Right ventricle myocardium inferior (tissue), 1 donor: ENCODE results near the gene C12orf56. TPM values are rescaled to one million over a fixed set of nuclear protein-coding genes. Genes with fewer than 3 reads are reported as not detected.
"Not testable (repeated sequence)": the region's sequence is repeated elsewhere in the genome, so short reads cannot be mapped to it uniquely, and the experiment has no call there.

ENCODE experiments used
- ATAC-seq: fragments of 200-7000 bp; cut with Tn5 transposase; one replicate; pipeline ENCODE4 v1.9.1; 2020; ENCODE audit warnings: mild to moderate bottlenecking, moderate library complexity
- DNase-seq: peaks from one replicate; pipeline ENCODE4 v3.0.0; 2021; ENCODE audit errors: missing footprints
- intact Hi-C: fragments of 100-400 bp; cut with DNase I; formaldehyde crosslinking; loops from one replicate; pipeline ENCODE4 v1.11.0; 2022
- total RNA-seq: library from RNA; stranded (reverse); fragmentation: NEBNext Ultra II Directional; extraction: Animal tissue kit (Norgen Biotek cat#: 25700); gene quantifications from one replicate; pipeline ENCODE4 v1.2.1, GENCODE V29; 2021
- donor health status: DM: no; HTN: yes; CAD: no; lungs with severe emphysema.

The C12orf56 gene
- total RNA-seq, 1 donor from 2014 or later, result not detected

DNA sequence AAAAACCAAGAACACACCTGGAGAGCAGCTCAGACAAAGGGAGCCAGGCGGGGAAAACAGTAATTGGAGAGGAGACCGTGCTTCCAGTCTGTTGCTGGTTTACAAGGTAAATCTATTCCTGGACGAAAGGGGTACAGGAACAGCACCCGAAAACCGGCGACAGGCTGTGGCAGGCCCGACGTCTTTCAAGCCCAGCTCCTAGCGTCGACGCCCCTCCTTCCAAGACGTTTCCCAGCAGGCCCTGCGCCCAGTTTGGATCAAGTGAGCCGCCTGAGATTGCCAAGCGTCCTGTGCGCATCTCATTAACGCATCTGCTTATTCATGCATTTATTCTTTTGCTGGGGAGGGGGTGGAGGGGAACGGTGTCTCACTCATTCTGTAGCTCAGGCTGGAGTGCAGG is 1.4 kb downstream of the C12orf56 start:
- intact Hi-C loops, result no loop called here
- DNase-seq, result no peak
- ATAC-seq, result no peak

DNA sequence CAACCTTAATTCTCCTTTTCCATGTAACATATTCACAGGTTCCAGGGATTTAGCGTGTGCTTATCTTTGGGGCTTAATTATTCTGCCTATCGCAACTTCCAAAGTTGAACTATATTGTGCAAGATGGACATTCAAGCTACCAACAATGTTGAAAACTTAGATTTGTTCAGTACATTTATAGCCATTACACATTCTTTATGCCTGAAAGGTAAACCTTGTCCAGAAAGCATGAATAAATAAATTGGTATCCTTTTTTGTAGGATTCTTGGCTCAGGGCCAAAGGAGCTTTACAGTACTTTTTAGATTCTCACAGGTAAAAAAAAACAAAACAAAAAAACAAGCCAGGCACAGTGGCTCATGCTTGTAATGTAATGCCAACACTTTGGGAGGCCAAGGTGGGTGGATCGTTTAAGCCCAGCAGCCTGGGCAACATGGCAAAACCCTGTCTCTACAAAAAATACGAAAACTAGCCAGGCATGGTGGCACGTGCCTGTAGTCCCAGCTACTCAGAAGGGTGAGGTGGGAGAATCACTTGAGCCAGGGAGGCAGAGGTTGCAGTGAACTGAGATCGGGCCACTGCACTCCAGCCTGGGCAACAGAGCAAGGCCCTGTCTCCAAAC is 3.3 kb downstream of the C12orf56 start:
- intact Hi-C loops, result no loop called here
- no peak for DNase-seq

DNA sequence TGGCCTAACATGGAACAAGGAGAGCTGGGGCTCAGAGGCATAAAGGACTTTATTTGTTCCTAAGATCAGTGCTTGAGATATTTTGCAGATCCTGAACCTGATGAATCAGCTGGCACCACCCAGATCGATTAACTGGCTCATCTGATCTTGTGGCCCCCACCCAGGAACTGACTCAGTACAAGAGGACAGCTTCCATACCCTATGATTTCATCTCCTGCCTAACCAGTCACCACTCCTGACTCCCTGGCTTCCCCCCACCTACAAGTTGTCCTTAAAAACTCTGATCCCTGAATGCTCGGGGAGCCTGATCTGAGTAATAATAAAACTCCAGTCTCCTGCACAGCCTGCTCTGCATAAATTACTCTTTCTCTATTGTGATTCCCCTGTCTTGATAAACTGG is 5.1 kb downstream of the C12orf56 start:
- no peak for ATAC-seq
- intact Hi-C loops, result no loop called here
- no peak for DNase-seq

More for the DNA sequence above, 3.3 kb downstream of the C12orf56 start:
- no peak for ATAC-seq

DNA sequence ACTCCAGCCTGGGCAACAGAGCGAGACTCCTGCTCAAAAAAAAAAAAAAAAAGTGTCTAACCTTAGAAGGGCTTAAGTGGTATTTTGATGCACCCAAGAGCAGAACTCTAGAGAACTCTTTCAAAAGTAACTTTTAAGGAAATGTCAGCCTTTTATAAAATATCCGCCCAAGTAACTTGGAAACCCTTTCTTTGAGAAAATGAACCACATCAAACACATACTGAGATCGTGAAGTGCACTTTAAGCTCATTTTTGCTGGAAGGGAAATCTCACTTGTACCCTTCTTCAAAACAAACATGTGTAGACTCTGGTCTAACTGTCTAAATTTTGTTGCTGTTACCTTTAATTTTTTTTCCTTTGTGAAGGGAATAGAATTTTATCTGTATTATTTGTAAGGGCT is 5.5 kb downstream of the C12orf56 start:
- DNase-seq (no peak), ATAC-seq (no peak)
- intact Hi-C loops, result no loop called here

DNA sequence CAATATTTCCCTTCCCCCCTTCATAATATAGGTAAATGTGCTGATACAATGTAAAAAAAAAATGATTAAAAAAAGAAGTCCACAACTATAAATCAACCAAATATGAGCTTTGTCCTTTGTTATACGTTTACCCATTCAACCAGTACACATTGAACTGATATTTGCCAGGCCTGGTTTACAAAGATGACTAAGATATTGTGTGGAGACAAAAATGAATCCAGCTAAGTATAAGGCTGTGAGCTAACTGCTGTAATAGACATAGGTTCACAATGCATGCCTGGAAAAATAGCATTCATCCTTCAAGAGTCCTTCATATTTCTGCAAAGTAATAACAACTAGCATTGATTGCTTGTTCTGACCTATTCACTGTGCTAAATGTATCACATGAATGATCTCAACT is 6.9 kb downstream of the C12orf56 start:
- ATAC-seq (no peak), DNase-seq (no peak)
- intact Hi-C loops, result no loop called here

DNA sequence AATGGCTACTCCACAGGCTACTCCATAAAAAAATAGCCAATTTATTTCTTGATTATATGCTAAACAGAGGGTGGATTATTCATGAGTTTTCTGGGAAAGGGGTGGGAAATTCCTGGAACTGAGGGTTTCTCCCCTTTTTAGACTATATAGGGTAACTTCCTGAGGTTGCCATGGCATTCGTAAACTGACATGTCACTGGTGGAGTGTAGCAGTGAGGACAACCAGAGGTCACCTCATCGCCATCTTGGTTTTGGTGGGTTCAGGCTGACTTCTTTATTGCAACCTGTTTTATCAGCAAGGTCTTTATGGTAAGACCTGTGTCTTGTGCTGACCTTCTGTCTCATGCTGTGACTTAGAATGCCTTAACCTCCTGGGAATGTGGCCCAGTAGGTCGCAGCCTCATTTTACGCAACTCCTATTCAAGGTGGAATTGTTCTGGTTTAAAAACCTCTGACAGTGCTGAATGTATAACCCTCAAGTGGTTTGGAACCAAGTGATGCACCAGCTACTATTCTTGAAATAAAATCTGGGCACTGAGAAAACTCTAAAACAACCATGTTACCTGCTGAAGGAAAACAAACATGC is 27.7 kb downstream of the C12orf56 start:
- ATAC-seq, result no peak

DNA sequence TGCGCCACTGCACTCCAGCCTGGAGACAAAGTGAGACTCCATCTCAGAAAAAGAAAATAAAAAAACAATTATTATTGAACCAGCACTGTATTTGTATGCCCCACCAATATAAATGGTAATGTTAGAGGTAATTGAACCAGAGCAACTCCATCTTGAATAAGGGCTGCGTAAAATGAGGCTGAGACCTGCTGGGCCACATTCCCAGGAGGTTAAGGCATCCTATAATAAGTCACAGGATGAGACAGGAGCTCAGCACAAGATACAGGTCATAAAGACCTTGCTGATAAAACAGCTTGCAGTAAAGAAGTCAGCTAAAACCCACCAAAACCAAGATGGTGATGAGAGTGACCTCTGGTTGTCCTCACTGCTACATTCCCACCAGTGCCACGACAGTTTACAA is 29.4 kb downstream of the C12orf56 start:
- DNase-seq, ATAC-seq, intact Hi-C loops: not testable (repeated sequence)

More for the DNA sequence above, 27.7 kb downstream of the C12orf56 start:
- no peak for DNase-seq
- intact Hi-C loops, result no loop called here

DNA sequence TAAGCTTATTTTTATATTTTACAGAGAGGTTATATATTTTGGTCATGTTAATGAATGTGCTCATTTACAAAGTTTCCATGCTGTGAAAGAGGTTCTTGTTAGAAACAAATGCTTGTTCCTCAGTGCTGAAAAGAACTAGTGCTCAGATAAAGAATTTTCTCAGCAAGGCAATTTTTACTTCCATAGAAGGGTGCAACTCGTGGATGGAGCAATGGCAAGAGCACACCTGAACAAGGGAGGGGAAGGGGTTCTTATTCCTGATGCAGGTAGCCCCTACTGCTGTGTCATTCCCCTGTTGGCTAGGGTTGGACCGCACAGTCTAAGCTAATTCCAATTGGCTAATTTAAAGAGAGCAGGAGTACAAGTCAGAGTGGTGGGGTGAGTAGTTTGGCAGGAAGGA is 34.3 kb downstream of the C12orf56 start:
- DNase-seq, ATAC-seq, intact Hi-C loops: not testable (repeated sequence)

DNA sequence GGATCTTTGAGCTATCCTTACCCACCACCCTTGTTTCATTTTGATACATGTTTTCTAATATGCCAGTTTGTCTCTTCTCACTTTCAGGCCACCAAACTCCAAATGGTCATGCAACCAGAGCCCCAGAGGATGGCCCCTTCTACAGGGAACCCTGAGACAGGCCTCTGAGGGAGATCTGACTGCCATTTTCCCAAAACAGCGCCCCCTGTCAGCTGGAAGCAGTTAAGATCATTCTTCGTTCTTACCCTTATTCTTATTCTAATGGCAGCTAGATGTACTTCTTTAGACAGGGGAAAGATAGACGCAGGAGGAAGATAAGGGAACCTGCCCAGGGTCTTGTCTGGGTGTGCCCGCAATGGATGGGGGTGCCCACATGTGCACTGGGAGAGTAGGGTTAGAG is 38.4 kb downstream of the C12orf56 start:
- ATAC-seq (no peak), DNase-seq (no peak)
- intact Hi-C loops, result no loop called here

DNA sequence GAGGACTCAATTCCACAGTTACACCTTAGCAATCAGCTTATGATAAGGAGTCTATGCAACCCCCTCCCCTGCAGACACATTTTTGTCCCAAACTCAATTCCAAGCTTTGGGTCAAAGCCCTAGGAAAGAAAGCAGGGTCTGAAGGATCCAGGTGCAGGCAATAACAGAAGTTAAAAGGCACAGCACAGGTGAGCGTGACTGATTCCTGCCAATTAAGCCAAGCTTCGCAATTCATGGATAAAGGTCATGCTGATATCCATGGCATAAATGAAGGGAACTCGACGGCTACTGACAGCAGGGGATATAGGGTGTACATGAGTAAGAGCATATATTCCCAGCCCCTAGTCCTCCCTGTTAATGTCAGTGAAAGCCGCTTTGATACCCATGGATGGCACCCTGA is 39.3 kb downstream of the C12orf56 start:
- ATAC-seq, result no peak
- intact Hi-C loops, result no loop called here
- no peak for DNase-seq

DNA sequence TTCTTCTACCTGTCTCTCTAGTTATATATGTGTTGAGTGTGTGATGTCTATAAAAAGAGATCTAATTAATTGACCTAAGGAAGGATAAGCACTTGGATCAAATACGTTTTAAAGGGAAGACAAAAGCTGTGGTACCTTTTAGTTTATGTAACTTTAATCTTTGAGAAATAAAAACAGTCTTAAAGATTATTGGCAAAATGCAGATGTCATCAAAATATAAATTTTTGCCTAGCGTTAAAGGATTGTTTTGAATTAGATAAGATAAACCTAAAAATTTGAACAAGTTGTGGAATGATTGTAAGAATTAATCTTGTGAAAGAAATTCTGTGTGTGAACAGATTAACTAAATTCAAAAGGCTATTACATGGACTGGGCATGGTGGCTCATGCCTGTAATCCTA is 42.9 kb downstream of the C12orf56 start:
- intact Hi-C loops, result no loop called here
- no peak for ATAC-seq
- DNase-seq, result no peak

DNA sequence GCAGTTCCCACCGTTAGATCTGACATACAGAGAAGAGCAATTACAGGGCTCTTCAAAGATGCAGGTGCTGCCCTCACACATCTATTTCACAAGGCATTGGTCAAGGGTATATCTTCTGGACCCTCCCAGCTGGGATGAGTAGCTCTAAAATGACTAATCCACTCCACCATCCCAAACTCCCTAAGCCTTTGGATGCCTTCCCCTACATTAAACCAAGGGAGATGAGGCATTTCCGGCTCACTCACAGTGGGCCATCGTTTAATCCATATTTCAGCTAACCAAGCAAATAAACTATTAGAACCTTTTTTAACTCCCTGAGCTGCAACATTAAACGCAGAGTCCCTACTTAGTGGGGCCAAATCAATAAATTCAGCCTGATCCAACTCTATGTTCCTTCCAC is 45.9 kb downstream of the C12orf56 start:
- intact Hi-C loops, DNase-seq, ATAC-seq: not testable (repeated sequence)

DNA sequence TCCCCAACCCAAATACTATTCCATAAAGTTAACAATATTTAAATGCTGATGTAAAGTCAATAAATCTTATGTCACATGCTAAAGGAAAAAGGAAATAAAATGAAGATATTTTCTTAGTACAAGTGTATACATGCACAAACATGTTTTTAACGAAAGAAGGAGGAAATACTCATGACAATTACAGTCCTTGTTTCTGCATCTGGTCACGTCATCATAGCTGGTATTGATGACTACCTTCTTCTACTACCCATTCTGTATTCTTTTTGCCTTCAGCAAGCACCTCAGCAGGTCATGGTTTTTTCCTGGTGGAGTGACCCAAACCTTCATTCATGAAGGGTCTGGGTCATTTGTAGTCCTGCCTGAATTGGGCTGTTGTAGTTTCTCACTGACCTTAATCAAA is 50.0 kb downstream of the C12orf56 start:
- ATAC-seq, DNase-seq, intact Hi-C loops: not testable (repeated sequence)

DNA sequence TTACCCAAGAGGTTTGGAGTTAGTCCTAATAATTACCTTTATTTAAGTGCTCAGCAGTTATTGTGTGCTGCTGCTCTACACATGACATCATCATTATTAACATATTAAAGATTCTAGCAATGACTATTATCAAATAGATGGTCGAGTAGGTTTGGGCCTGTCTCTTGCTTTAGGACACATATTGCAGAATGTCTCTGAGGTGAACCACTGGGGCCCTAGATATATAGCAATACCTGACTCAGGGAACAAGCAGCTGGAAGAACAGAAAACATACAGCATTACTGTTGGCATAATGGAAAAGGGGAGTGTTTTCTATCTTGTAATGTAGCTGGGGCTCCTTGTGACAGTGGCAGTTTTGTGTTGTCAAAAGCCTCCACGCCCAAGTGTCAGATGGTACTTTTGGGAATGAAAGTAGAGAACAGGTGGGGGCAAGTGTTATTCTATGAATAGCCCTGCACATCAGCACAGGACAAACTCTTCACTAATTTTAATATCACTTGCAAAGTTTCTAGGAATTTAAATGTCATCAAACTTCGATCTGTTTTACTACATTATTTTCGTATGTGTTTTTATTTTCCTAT is 54.6 kb downstream of the C12orf56 start:
- no peak for DNase-seq
- intact Hi-C loops, result no loop called here
- ATAC-seq, result no peak

DNA sequence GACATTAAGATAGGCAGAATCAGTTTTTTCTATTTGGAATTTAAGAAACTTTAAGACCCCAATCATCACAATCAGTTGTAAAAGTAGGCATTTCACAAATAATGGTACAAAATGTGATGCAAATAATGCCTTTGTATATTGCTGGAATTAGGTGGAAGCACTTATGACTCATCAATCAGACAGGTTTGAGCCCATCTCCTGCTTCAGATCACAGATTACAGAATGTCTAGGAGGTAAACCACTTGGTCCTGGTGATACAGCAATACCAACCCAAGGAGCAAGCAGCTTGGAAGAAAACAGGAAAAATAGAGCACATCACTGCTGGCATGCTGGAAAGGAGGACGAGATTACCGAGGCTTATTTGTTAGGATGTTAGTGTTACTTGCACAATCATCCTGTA is 57.6 kb downstream of the C12orf56 start:
- no peak for DNase-seq

DNA sequence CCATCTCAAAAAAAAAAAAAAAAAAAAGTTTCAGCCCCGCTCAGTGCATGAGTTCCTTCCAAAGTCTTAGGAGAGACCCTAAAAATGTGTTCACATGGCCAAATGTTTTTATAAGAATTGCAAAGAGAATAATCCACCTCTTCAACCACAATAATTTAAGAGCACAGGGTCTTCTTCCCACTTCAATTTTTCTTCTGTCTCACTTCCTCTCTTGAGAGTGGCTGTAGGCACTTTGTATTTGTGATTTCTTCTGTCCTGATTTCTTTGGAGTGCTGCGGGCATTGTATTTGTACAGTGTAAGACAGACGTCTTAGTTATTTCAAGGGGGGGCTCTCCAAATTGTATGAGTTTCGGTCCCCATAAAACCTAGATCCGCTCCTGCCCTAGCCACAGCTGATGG is 58.3 kb downstream of the C12orf56 start:
- DNase-seq (no peak), ATAC-seq (no peak)
- intact Hi-C loops, result no loop called here

More for the DNA sequence above, 57.6 kb downstream of the C12orf56 start:
- intact Hi-C loops, result no loop called here
- ATAC-seq, result no peak

DNA sequence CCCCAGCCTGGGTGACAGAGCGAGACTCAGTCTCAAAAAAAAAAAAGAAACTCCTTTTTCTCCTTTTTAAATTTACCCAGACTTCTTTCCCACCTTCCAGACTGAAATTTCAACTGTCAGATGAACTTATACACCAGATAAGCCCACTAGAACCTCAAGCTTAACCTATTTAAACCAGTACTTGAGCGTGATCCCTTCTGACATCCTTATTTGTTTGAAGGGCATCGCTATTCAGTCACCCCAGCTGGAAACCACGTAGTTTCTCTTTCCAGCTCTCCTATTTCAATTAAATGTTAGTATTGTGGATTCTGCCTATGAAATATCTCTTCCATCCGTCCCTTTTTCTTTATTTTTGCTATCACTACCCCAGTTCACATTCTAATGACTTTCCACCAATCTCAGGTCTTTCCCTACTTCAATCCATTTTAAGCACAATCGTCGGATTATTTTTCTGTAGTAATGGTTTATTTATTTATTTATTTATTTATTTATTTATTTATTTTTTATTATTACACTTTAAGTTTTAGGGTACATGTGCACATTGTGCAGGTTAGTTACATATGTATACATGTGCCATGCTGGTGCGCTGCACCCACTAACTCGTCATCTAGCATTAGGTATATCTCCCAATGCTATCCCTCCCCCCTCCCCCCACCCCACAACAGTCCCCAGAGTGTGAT is 61.4 kb downstream of the C12orf56 start:
- ATAC-seq, DNase-seq, intact Hi-C loops: not testable (repeated sequence)

DNA sequence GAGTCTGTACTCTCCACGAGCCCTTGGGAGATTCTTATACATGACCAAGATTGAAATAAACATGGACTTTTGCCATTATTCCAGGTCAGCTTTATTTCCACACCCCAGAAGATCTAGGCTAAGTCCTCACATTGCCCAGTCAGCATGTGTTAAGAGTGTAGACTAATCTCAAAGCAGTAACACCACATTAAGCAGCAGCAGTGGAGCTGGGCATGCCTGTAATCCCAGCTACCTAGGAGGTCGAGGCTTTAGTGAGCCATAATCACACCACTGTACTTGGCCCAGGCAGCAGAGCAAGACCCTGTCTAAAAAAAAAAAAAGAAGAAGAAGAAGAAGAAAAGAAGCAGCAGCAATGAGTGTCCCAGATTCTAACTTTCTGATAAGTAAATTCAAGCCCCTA is 65.5 kb downstream of the C12orf56 start:
- intact Hi-C loops, result no loop called here
- no peak for DNase-seq
- ATAC-seq, result no peak

DNA sequence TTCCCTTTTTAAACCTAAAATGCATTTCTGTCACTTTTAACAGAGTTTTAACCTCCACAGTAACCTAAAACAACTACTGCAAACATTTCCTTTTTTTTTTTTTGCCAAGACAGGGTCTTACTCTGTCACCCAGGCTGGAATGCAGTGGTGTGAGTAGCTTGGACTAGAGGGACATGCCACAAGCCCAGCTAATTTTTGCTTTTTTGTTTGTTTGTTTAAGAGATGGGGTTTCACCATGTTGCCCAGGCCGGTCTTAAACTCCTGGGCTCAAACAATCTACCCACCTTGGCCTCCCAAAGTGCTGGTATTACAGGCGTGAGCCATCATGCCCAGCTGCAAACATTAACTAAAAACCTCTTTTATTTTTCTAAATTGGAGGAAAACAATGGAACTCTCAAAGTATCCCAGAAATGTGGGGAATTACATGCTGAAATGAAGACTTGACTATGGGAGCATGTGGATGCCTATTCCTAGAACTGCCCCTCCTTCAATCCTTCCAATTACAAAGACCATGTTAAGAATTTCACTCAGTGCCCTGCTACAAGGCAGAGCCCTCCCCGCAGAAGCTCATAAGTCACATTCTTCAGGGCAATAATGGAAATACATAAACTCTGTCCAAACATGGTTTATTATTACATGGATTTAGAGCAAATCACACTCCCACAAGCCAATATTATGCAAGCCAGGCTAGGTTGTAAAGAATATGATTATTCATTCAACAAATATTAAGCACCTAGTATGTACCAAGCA is 66.9 kb downstream of the C12orf56 start:
- ATAC-seq (no peak), DNase-seq (no peak)
- intact Hi-C loops, result no loop called here
